IPS-11a (cell line): ENCODE measurements around the gene NHS.

ENCODE experiments used
- H3K4me3 ChIP-seq: one replicate; pipeline ENCODE4 v1.5.1; 2013; ENCODE audit warnings: low read depth, low read length, control low read depth

The NHS gene

DNA sequence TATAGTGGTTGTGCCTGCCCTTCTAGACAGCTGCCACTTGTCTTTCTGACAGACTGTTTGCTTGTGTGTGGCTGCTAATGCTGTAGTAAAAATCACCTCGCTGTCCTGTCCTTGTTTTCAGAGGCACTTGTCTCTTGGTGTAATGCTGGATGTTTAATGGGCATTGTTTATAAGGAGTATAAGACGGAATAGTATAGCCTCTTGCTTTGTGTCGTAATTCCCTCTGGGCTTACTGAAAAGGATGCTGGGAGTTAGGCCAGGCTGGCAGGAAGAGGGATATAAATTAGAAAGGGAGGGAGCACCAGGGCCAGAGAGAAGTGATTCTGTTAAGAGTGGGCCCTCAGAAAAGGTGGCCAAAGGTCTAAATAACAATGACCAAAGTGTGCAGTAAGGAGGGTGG lies 29.0 kb downstream of the NHS start:
- H3K4me3 ChIP-seq, result no peak overlapping the region

DNA sequence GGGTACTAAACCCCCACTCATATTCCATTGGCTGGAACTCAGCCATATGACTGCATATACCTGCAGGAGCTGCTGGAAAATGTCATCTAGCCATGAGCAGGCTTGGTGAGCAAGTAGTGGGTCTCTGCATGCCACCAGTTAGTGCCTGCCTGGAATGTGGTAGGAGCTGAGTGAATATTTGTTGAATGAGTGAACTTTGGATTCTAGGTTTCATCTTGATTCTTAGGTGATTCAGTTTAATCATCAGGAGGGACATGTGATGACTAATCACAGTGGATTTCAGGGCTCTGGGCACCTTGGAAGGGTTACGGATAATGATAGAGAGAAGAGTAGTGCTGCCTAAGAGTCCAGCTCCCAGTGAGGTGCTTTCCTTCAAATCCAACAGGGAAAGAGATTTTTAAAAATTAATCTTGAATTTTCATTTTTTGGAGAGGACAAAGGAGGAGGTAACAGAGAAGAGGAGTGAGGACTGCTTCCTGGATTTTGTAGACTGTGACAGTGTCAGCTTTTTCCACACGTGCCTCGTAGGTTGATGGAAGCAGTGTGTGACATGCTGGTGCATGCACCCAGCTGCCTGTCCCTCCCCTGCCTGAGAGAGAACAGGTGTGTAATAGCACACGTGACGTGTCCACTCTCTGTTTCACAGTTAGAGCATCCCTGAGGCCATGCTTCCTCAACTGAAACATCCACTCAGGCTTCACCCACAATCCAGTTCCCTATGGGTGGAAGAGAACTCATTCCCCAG lies 30.4 kb downstream of the NHS start:
- no peak overlapping the region for H3K4me3 ChIP-seq

DNA sequence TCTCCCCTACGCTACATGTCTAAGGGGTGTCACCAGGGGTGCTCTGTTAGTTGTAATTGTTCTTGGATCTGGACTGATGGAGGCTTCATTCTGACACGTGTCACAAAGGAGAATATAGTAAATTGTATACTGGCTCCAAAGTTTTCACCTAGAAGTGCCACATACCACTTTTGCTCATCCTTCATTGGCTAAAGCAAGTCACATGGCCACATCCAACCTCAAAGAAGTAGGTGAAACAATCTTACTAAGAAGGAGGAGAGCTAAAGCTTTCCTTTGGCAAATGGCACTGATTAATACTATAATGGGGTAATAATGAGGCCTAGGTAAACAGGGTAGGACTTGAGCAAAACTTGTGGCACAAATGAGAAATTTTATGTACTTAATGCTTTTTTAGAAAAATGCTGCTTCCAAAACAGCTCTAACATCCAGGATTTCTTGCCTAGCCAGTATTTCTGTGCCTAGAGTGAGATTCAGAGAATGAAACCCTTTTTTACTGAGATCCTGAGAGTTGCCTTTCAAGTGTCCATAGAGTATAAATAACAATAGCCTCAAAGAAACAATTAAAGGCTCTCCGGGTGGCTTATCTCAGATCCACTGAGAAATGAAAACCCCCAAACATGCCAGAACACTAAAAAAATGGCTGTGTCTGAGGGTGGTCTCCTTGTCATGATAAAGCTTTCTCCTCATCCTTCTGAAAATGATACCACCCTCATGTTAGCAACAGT lies 34.7 kb downstream of the NHS start:
- no peak overlapping the region for H3K4me3 ChIP-seq

DNA sequence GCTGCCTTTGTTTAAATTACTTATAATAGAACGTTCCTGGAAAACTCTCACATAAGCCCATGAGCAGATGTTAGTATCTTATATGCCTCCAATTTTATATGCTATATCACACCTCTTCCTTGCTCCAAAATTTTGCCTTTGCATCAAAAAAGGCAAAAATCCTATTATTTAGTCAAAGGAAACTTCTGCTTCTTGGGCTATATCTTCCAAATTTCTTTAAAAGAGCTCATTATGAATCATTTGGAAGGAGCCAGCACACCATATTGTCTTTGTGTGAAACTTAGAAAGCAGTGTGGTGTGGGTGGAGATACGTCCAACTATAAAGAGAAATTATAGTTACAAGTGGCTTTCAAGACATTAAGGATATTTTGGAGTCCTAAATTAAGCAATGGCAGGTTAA lies 35.7 kb downstream of the NHS start:
- H3K4me3 ChIP-seq, result no peak overlapping the region

DNA sequence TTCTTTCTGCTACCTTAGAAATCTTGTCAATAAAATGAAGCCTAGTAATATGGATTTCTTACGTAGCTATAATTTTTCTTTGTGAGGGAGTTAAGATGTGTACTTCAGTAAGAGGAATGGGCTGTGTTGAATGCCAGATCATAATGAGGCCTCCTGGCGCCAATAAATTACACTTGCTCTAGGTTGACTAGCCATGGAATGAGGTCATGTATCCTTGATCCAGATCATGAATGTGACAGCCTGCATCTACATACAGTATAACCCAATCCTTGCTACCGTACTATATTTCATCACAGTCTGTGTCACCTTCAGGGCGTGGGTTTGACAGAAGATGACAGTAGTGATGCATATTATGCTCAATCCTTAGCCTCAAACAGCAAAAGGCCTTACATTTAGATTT lies 36.2 kb downstream of the NHS start:
- no peak overlapping the region for H3K4me3 ChIP-seq

DNA sequence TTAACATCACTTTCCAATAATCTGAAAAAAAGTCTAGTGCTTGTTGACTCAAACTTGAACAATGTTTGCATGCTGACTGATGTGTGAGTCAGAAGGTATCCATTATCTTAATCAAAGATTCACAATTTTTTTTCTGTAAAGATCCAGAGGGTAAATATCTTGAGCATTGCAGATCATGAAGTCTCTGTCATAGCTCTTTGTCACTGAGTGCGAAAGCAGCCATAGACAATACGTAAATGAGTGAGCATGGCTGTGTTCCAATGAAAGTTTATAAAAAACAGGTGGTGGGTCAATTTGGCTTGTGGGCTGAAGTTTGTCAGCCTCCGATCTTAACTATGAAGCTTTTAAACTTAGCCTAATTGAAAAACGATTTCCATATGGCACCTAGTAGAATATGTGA lies 37.7 kb downstream of the NHS start:
- H3K4me3 ChIP-seq, result no peak overlapping the region

DNA sequence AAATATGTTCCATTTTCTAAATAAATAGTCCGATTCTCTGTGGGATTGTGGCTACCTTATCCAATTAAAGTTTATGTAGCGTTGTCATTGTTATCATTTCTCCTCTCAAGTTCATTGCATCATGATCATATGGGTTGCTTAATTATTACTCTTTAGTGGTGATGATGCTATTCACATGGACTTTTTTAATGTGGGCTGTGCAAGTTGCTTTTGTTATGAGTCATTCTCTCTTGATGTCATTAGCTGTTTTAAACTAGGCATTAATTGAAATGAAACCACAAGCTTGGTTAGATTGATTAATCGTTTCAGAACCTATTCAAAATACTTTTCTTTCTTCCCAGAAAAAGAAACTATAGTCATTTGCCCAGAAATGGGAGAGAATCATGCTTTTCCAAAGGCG lies 38.2 kb downstream of the NHS start:
- H3K4me3 ChIP-seq, result no peak overlapping the region

DNA sequence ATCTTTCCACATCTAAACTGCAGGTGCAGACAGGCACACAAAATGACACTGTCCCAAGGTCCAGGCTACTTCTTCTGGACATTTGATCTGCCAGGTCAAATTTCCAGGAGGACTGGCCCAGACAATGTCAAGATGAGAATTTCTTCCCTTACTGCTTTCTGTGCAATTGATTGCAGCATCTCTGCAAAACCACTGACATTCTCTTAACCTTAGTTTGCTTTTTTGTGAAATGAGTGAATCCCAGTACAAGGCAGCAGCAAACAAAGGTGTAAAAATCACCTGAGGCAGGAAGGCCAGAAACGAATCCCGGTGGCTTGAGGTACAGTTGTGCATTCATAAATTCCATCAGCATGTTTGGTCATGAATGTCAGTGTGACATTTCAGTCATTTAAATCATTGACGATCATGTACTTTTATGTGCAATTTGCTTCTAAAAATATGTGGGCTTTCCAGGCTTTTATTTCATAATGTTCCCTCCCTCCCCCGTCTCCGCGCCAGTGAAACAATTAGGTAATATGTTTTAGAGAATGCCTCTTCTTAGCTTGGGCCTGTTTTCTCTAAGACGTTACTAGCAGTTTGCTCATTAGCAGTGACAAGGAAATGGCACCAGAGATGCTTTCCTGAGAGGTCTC lies 39.1 kb downstream of the NHS start:
- H3K4me3 ChIP-seq, result no peak overlapping the region

DNA sequence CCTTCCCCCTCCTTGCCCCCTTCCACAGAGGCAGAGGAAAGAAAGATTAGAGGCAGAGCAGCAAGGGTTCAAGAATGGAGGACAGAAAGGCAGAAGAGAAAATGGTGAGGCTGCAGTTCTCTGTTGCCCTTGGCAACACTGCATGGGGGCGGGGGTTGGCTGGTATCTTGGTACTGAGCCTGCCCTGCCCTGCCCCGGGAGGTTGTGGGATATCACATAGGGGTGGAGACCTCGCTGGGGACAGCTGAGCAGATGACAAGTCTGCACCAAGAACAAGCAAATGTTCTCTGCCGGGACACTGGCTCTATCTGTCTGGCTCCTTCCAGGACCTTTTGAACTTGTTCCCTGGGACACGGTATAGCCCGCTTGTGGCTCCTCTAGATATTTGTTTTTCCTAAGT lies 39.8 kb downstream of the NHS start:
- no peak overlapping the region for H3K4me3 ChIP-seq

DNA sequence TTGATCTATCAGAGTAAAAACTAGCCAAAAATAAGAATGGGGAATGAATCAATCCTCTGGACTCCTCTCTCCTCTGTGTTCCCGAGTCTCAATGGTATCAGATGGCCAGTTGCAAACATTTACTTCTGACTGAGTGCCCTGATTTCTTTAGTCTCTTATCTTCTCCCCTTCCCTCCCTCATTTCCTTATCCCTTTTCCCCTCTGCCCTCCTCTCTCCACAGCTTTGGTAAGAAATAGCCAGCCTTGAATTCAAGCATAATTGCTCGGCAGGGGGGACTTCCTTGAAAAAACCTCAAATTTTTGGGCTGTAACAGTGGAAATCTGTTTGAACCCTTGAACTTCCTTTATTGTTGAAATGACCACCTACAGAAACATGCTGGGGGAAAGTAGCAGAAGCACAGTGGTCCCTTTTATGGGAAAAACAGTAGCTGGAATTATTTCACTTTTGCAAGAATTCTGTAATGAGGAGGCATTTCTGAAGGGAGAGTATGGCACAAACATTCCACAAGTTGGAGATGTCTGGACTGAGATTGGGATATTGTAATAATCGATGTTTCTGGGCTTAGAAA lies 40.3 kb downstream of the NHS start:
- H3K4me3 ChIP-seq, result no peak overlapping the region

DNA sequence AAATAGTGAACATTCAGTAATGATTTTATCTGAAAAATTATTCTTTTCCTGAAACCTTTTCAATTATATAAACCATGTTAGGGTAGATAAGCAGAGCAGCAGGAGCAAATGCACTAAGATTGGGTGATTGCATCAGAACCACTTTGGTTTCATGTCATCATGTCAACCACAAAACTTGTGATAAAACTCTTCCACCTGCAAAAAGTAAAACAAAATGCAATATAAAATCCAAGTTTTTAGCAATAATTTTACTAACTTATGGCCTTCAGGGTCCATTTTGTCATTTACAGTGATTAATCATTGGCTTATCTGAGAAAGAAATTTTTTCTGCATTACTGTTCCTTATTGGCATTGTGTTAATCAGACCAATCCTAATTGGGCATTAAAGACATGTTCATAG lies 42.4 kb downstream of the NHS start:
- H3K4me3 ChIP-seq, result no peak overlapping the region

DNA sequence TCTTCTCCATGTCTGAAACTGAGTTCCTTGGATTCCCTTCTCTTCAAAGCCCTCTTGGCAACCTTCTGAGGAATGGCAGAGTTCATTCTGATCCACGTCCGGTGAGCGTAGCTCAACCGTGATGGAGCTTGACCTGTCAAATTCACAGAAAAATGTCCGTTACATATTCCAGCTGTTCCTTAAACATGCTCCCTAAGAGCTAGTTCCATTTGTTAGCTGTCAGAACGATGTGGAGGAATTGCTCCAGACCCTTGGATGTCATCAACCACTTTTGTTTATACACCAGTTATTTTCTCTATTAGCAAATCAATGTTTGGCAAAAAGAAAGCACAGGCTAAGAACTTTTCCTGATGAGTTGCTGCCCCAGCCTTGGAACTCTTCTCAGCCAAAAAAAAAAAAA lies 50.1 kb downstream of the NHS start:
- H3K4me3 ChIP-seq, result no peak overlapping the region

DNA sequence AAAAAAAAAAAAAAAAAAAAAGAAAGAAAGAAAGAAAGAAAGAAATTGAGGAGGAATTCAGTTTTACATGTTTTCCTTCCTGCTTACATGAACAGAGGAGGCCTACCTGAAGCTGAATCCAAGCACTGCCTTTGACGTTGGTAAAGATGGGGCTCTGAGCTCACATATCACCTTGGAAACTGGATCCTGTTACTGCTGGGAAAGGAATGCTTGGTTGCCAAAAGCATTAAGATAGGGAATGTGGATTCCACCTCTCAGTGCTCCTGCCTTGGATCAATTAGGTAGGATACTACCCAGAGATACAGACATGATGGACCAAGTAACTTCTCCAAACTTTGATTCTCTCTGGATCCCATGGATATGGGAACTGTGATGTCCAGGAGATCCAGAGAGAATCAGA lies 50.6 kb downstream of the NHS start:
- no peak overlapping the region for H3K4me3 ChIP-seq

DNA sequence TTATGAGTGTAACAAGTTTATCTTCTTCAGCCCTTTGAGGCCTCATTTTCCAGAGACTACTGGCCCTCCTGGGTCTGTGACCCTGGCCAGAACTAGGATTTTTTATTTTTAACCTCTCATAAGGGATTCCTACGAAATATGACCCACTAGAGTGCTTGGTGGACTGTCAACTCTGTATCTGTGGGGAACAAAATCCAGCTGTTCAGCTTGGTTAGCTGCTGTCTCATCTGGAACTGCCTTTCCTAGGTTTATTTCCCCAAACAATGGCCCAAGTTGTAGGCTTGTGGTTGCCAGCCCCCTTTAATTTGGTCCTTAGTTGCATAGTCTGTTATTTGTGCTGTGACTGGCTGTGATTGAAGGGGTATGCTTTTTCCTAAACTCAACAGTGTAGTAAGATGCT lies 56.2 kb downstream of the NHS start:
- H3K4me3 ChIP-seq, result no peak overlapping the region

DNA sequence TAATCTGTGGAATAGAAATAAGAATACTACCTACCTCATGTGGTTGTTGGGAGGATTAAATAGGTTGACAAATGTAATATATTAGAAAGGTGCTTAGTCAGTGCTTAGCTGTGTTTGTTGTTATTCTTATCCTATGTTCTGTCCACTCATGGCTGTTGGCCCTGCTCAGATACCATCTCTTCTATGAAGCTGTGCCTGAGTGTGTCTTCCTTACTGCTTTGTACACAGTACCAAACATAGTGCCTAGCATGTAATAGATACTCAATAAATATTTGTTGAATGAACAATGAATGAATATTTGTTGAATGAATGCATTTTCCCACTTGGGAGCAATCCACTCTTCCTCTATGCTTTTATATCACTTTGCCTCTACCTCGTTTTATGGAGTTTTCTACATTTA lies 57.2 kb downstream of the NHS start:
- no peak overlapping the region for H3K4me3 ChIP-seq

DNA sequence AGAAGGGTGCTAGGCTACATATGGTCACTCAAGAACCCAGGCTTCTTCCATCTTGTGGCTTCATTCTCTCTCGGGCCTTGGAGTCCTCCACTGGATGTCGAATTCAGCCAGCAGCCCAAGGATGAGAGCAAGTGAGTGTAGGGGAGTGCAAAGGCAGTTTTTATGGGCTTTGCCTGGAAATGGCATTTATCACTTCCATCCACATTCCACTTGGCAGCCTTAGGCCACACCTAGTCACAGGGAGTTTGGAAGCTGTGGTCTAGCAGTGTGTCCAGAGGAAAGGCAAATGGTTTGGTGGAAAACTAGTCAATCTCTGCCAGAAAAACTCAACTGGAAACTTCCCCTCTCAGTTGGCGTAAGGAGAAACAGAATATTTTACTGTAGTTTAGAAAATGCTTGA lies 59.0 kb downstream of the NHS start:
- H3K4me3 ChIP-seq, result no peak overlapping the region

DNA sequence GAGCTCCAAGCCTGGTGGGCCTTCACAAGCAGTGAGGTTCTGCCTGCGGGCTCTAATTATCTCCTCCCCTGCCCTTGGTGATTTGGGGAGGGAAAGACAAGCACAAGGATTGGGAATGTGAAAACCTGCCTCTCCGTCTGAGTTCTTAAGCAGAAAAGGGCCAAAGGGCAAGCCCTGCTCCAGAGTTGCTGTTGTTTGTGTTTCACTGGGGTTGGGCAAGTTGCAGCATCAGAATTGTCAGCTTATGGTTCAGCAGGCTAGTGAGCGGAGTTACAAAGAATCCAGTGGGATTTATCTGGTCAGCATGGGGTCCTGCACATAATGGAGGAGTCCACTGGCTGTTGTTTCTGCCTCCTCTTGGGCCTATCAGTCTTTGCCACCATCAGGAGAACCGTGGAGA lies 60.5 kb downstream of the NHS start:
- H3K4me3 ChIP-seq, result no peak overlapping the region

DNA sequence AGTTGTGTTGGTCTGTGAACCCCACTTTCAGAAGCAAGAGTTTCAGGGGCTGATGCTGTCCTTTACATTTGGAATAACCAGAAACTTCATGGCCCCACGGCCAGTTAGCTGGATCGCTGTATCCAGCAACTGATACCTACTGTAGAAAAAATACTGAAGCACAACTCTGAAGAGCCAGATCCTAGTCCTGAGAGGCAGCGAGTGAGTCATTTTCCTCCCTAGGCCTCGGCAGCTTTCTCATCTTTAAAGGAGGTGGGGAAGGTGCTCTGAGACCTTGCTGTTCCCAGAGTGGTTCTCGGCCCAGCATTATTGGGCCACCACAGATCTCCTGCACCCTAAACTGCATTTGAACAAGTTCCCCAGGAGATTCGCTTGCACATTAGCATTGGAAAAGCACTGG lies 63.2 kb downstream of the NHS start:
- H3K4me3 ChIP-seq, result no peak overlapping the region

DNA sequence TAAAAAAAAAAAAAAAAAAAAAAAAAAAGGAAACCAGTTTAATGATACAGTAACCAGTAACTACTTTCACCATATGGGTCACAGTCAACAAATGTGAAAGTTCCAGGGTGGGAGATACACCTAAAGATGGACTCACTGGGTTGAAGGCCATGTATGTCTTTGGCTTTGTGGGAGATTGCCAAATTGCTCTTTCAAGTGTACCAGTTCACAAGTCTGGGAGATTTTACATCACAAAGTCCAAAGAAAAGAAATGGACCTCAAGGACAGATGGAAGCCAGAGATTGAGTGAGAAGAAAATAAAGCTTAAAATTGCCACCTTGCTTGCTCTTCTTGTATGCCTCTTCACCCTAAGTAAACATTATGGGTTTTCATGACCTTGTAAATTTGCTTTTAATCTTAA lies 65.3 kb downstream of the NHS start:
- no peak overlapping the region for H3K4me3 ChIP-seq

DNA sequence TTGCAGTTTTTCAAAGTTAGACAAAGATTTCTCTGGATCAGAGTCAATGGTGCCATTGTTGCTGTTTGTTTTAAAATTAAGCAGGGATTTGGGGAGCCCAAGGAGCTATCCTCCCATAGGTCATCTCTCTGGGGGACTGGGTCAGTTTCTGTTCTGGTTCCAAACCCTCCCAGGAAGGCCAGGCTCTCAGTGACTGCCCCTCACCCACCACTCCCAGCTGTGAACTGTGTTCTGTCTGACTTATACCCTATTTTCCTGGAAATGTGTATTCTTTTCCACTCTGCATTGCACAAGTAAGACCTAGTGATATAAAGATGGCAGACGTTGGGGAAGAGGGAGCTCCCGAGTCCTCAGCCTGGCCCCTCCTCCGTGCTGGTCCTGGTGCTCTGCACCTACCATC lies 65.8 kb downstream of the NHS start:
- no peak overlapping the region for H3K4me3 ChIP-seq

DNA sequence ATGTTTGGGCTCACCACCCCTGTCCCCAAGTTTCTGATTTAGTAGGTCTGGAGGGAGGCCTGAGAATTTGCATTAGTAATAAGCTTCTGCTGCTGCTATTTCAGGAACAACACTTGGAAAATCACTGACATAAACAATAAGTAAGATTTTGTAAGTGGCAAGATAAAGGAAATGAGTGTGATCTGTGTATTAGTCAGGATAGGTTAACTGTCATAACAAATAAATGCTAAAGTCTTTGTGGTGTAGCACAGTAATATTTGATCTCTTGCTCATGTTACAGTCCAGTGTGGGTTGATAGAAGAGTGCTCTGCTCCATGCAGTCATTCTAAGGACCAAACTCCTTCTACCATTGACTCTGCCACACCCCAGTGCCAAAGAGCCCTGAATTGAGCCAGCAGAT lies 67.0 kb downstream of the NHS start:
- H3K4me3 ChIP-seq, result no peak overlapping the region

DNA sequence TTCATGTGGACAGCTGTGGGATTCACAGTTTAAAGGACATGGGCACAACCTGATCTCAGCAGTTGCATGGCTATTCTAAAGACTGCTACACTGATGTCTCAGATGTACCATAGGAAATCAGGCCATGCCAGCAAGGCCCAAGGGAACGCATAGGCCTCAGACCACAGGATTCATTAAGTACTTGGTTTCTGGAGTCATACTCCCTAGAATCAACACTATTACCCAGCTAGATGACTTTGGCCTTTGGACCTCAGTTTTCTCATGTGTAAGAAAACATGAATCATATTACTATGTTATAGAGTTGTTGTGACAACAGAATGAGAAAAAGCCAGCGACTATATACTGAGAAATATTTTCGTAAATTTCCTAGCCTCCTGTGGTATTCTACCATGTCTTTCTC lies 67.9 kb downstream of the NHS start:
- H3K4me3 ChIP-seq, result no peak overlapping the region
